HEK293T (cell line): ENCODE results near the gene DGAT2L6.

Experiments used
- CTCF ChIA-PET: fragments of 350-600 bp; formaldehyde crosslinking; extraction: SDS; loops from one replicate; lab custom pipeline; 2021; ENCODE audit warnings: antibody characterized with exemption, inconsistent platforms; lab: Yijun Ruan, JAX
- POLR2A ChIA-PET: fragments of 350-600 bp; formaldehyde crosslinking; extraction: SDS; loops from one replicate; lab custom pipeline; 2020; ENCODE audit warnings: antibody characterized with exemption, inconsistent platforms; lab: Yijun Ruan, JAX
- DNase-seq: peaks from one replicate; pipeline ENCODE4 v3.0.0; 2012; ENCODE audit warnings: mixed read lengths; ENCODE audit errors: extremely low spot score
- ARNT ChIP-seq: fragments of 450-650 bp; IDR thresholded peaks from 2 replicates; pipeline ENCODE4 v1.6.1; 2017; ENCODE audit warnings: mild to moderate bottlenecking
- BHLHE40 ChIP-seq: fragments of 450-650 bp; IDR thresholded peaks from 2 replicates; pipeline ENCODE4 v1.6.1; 2016; ENCODE audit warnings: mild to moderate bottlenecking, moderate library complexity, borderline replicate concordance
- CTBP1 ChIP-seq: fragments of 450-650 bp; IDR thresholded peaks from 2 replicates; pipeline ENCODE4 v1.6.1; 2016; ENCODE audit warnings: borderline replicate concordance
- ELF4 ChIP-seq: fragments of 450-650 bp; IDR thresholded peaks from 2 replicates; pipeline ENCODE4 v1.6.1; 2017; ENCODE audit warnings: antibody characterized with exemption
- FOXA1 ChIP-seq: fragments of 450-650 bp; IDR thresholded peaks from 2 replicates; pipeline ENCODE4 v1.6.1; 2016; ENCODE audit warnings: mild to moderate bottlenecking
- FOXK2 ChIP-seq: fragments of 450-650 bp; IDR thresholded peaks from 2 replicates; pipeline ENCODE4 v1.6.1; 2016; ENCODE audit warnings: mild to moderate bottlenecking
- FOXM1 ChIP-seq: fragments of 450-650 bp; IDR thresholded peaks from 2 replicates; pipeline ENCODE4 v1.6.1; 2017; ENCODE audit warnings: mild to moderate bottlenecking, borderline replicate concordance
- HDGF ChIP-seq: fragments of 450-650 bp; IDR thresholded peaks from 2 replicates; pipeline ENCODE4 v1.6.1; 2017; ENCODE audit warnings: antibody characterized with exemption, borderline replicate concordance
- L3MBTL2 ChIP-seq: fragments of 450-650 bp; conservative IDR thresholded peaks from 2 replicates; pipeline ENCODE4 v1.6.1; 2016; ENCODE audit warnings: mild to moderate bottlenecking
- LEF1 ChIP-seq: fragments of 450-650 bp; IDR thresholded peaks from 2 replicates; pipeline ENCODE4 v1.6.1; 2017; ENCODE audit warnings: mild to moderate bottlenecking, borderline replicate concordance
- NFRKB ChIP-seq: fragments of 450-650 bp; IDR thresholded peaks from 2 replicates; pipeline ENCODE4 v1.6.1; 2016; ENCODE audit warnings: mild to moderate bottlenecking, moderate library complexity
- SP1 ChIP-seq: fragments of 450-650 bp; IDR thresholded peaks from 2 replicates; pipeline ENCODE4 v1.6.1; 2017
- SUZ12 ChIP-seq: fragments of 450-650 bp; IDR thresholded peaks from 2 replicates; pipeline ENCODE4 v1.6.1; 2016; ENCODE audit warnings: mild to moderate bottlenecking
- TARDBP ChIP-seq: fragments of 450-650 bp; IDR thresholded peaks from 2 replicates; pipeline ENCODE4 v1.6.1; 2016
- ZNF384 ChIP-seq: fragments of 450-650 bp; IDR thresholded peaks from 2 replicates; pipeline ENCODE4 v1.6.1; 2016
- TF ChIP-seq, protein P1 (sequence below): fragments of 450-650 bp; IDR thresholded peaks from 2 replicates; pipeline ENCODE4 v1.6.1; 2016

The DGAT2L6 gene

GRCh38 chrX:70219938-70220764 lies 42.9 kb downstream of the DGAT2L6 start:
- no peak for TF ChIP-seq FOXM1
- no peak for TF ChIP-seq TARDBP
- TF ChIP-seq LEF1, result no peak
- TF ChIP-seq SUZ12, result no peak
- TF ChIP-seq SP1, result no peak
- TF ChIP-seq L3MBTL2, result no peak
- TF ChIP-seq, protein P1, sequence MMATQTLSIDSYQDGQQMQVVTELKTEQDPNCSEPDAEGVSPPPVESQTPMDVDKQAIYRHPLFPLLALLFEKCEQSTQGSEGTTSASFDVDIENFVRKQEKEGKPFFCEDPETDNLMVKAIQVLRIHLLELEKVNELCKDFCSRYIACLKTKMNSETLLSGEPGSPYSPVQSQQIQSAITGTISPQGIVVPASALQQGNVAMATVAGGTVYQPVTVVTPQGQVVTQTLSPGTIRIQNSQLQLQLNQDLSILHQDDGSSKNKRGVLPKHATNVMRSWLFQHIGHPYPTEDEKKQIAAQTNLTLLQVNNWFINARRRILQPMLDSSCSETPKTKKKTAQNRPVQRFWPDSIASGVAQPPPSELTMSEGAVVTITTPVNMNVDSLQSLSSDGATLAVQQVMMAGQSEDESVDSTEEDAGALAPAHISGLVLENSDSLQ, result no peak
- TF ChIP-seq FOXA1, result no peak
- TF ChIP-seq HDGF, result no peak
- no peak for TF ChIP-seq ELF4
- no peak for TF ChIP-seq BHLHE40
- TF ChIP-seq NFRKB, result no peak
- no peak for TF ChIP-seq ZNF384
- no peak for TF ChIP-seq CTBP1
- no peak for DNase-seq
- ChIA-PET CTCF (no interaction called here), POLR2A (no interaction called here)

GRCh38 chrX:70226048-70226447 lies 48.8 kb downstream of the DGAT2L6 start:
- TF ChIP-seq CTBP1 (no peak), L3MBTL2 (no peak)
- DNase-seq, result no peak
- ChIA-PET POLR2A (no interaction called here), CTCF (interaction anchor here (0.6 kb wide), 1 partner anchor 25 kb away, joined by 3 read pairs; no protein-coding TSS in a partner anchor)

GRCh38 chrX:70226687-70227086 lies 49.4 kb downstream of the DGAT2L6 start:
- TF ChIP-seq ELF4 (no peak), ARNT (no peak), CTBP1 (no peak)
- POLR2A ChIA-PET, result no interaction called here
- CTCF ChIA-PET, result no interaction called here

DNA sequence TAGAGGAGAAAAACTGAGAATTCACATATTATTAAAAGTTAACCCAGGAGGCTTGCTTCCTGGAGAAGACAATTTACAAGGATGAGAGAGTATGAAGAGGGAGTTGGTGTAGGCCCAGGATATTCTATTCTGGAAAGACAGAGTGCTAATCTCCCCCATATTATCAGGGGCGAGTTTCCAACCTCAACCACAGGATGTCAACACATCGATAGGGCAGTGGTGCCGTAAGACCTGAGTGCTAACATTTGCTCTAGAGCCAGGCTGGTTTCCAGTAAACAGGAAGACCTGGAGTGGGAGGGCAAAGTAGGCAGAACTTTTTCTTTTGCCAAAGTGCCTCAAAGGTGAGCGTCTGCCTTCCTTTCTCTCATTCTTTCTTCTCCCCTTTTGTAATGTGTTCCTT lies 54.4 kb downstream of the DGAT2L6 start:
- no peak for TF ChIP-seq SUZ12
- TF ChIP-seq ELF4, result no peak
- TF ChIP-seq ZNF384, result no peak
- TF ChIP-seq ARNT, result no peak
- no peak for TF ChIP-seq FOXK2
- TF ChIP-seq HDGF, result no peak
- TF ChIP-seq TARDBP, result no peak
- no peak for TF ChIP-seq FOXA1
- TF ChIP-seq LEF1, result no peak
- no peak for TF ChIP-seq CTBP1
- TF ChIP-seq L3MBTL2, result no peak
- no peak for TF ChIP-seq NFRKB
- DNase-seq, result no peak
- CTCF ChIA-PET, result no interaction called here
- POLR2A ChIA-PET, result no interaction called here

More at GRCh38 chrX:70226687-70227086, 49.4 kb downstream of the DGAT2L6 start:
- DNase-seq, result no peak

GRCh38 chrX:70234355-70234754 lies 57.1 kb downstream of the DGAT2L6 start, which contains the start of gene AWAT1:
Gene AWAT1 (plus strand): TSS chrX:70234655. CDS start chrX:70234696, 41 bp downstream.
- TF ChIP-seq CTBP1, result no peak
- no peak for TF ChIP-seq FOXA1
- TF ChIP-seq BHLHE40, result no peak
- TF ChIP-seq, protein P1, result no peak
- no peak for TF ChIP-seq HDGF
- no peak for TF ChIP-seq L3MBTL2
- no peak for TF ChIP-seq SUZ12
- ChIA-PET POLR2A (no interaction called here), CTCF (no interaction called here)
- DNase-seq, result no peak

DNA sequence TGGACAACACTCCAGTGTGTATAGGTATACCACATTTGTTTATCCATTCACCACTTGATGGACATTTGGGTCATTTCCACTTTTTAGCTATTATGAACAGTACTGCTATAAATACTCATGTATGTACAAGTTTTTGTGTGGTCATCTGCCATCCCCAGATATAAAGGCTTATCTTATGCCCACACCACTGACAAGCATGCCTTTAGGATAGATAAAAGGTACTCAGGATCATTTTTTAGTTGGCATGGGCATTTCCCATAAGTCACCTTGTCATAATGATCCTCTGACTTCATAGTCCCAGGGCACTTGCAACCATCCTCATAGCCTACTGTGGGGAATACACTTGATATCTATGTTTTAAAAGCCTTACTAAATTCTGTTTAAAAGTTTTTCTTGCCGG lies 63.5 kb downstream of the DGAT2L6 start:
- POLR2A ChIA-PET, result no interaction called here
- TF ChIP-seq HDGF (no peak), CTBP1 (no peak), L3MBTL2 (no peak), ZNF384 (no peak), ARNT (no peak), FOXM1 (no peak), ELF4 (no peak), LEF1 (no peak), SUZ12 (no peak), SP1 (no peak), BHLHE40 (no peak), NFRKB (no peak), FOXA1 (no peak), FOXK2 (no peak), TARDBP (no peak)
- TF ChIP-seq, protein P1, result no peak
- no peak for DNase-seq
- CTCF ChIA-PET, result no interaction called here
